ENCODE data around the gene SLC9A7.

SLC9A7 gene

GRCh38 chrX:46573892-46574773 lies 184.8 kb downstream of the SLC9A7 start:
- no peak for DNase-seq (ENCODE audit: low read depth, low spot score)

- DNase-seq (ENCODE audit: low read depth, low spot score), result no peak
Observed at GRCh38 chrX:46573331-46573891, 185.5 kb downstream of the SLC9A7 start, which contains the start of gene CHST7. CHST7 (plus strand) TSS chrX:46573765; CDS start chrX:46573932, 167 bp downstream.

- DNase-seq (ENCODE audit: low read depth, low spot score), result no peak
Observed at GRCh38 chrX:46572340-46572936, 186.5 kb downstream of the SLC9A7 start.

GRCh38 chrX:46571423-46572339 lies 187.2 kb downstream of the SLC9A7 start:
- no peak for DNase-seq (ENCODE audit: low read depth, low spot score)

GRCh38 chrX:46569621-46570020 lies 189.3 kb downstream of the SLC9A7 start:
- no peak for DNase-seq (ENCODE audit: low read depth, low spot score)

GRCh38 chrX:46567388-46567787 lies 191.5 kb downstream of the SLC9A7 start:
- DNase-seq (ENCODE audit: low read depth, low spot score), result no peak

- no peak for DNase-seq (ENCODE audit: low read depth, low spot score)
Observed at GRCh38 chrX:46561824-46562657, 196.9 kb downstream of the SLC9A7 start.

GRCh38 chrX:46559062-46559461 lies 199.9 kb downstream of the SLC9A7 start:
- no peak for DNase-seq (ENCODE audit: low read depth, low spot score)

- DNase-seq (ENCODE audit: low read depth, low spot score), result no peak
Observed at GRCh38 chrX:46554942-46555341, 204.0 kb downstream of the SLC9A7 start.

- DNase-seq (ENCODE audit: low read depth, low spot score), result no peak
Observed at GRCh38 chrX:46553935-46554334, 205.0 kb downstream of the SLC9A7 start.

GRCh38 chrX:46551494-46552128 lies 207.3 kb downstream of the SLC9A7 start:
- DNase-seq (ENCODE audit: low read depth, low spot score), result no peak

GRCh38 chrX:46549914-46550313 lies 209.0 kb downstream of the SLC9A7 start:
- no peak for DNase-seq (ENCODE audit: low read depth, low spot score)

Measured in smooth muscle cell of the brain vasculature (primary cell).